ENCODE results near the gene C6orf52. TPM values are rescaled to one million over a fixed set of nuclear protein-coding genes. Genes with fewer than 3 reads are reported as not detected.
A peak's percentile ranks its signal among the peaks of the same experiment; 100 is the strongest.
"Not testable (repeated sequence)": the region's sequence is repeated elsewhere in the genome, so short reads cannot be mapped to it uniquely, and the experiment has no call there.

Gene C6orf52
- total RNA-seq (not detected), polyA plus RNA-seq (1 to 10 TPM in 2 of 4 donors, under 1 TPM in 1, not detected in 1; 0.68 to 2.6 (median 2.3) TPM)

DNA sequence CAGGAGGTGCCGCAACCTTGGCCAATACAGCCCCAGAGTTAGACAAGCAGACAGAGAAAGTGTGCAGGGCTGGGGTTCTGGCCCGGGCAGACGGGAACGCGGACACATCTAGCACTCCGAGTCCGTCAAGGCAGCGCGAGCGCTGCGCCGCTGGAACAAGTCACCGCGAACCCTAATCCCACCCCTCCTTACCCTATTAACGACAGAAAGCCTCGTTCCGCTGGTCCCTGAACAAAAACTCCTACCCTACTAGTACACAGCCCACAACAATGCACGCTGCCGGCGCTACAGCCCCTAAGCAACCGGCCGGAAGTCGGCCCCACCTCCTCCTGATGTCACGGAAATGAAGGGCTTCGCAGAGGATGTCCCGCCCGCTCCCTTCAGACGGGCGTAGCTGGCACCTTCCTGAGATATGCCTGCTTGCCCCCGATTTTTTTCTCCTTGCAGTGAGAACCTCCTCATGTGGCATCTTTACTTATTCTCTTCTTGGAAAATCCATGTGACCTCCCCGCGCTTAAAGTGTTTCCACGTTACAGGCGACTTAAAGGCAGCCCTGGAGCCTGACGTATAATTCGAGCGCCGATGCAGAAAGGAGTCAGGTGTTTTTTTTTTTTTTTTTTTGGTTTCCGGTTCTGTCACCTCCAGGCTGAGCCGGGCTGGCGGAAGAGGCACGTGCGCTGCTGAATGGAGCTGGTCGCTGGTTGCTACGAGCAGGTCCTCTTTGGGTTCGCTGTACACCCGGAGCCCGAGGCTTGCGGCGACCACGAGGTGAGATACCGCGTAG is at the start of gene C6orf52, which contains the start of gene PAK1IP1:
Gene C6orf52 (minus strand): TSS at position 315 of the 784 bp plus-strand sequence. CDS start 7,066 bp downstream, outside the sequence.
Gene PAK1IP1 (plus strand): TSS at position 671 of the 784 bp plus-strand sequence. CDS start 14 bp downstream, at position 685.
- peak within 1 kb of the TSS; percentile 97 for H3K27ac ChIP-seq (ENCODE audit: insufficient read depth, low read length, poor library complexity, severe bottlenecking)
- peak within 1 kb of the TSS; percentile 99 for H3K4me3 ChIP-seq (ENCODE audit: low read depth, low read length)
- peaks cover 17 to 50% (median 34%) of the 10 kb centered on the region in 4 donors for H3K4me1 Mint-ChIP-seq
- H3K9me3 ChIP-seq (ENCODE audit: control insufficient read depth in 2 of 2, low read length in 2 of 2): no peaks in the 10 kb centered on the region
- peaks cover 0 to 5% (median 0%) of the 10 kb centered on the region in 7 donors for H3K9me3 Mint-ChIP-seq
- peaks cover 27% of the 10 kb centered on the region for H3K4me1 ChIP-seq (ENCODE audit: control insufficient read depth, insufficient read depth, low read length, poor library complexity, severe bottlenecking)
- H3K27me3 Mint-ChIP-seq: peaks cover 10% of the 10 kb centered on the region
- no peaks in the 10 kb centered on the region for H3K27me3 ChIP-seq (ENCODE audit: control insufficient read depth, insufficient read depth, low read length)
- H3K27ac Mint-ChIP-seq: peak within 1 kb of the TSS; percentile 100
- ATAC-seq (ENCODE audit: low read depth in 2 of 2): peak; percentile 93 to 94
- H3K36me3 Mint-ChIP-seq: peaks cover 19% of the 10 kb centered on the region
- peaks cover 13% of the 10 kb centered on the region for H3K36me3 ChIP-seq (ENCODE audit: control insufficient read depth, insufficient read depth, low read length)
- peak; percentile 92 to 97 (median 97) for DNase-seq
- H3K4me3 Mint-ChIP-seq: peak within 1 kb of the TSS; percentile 97 to 99 (median 98)

DNA sequence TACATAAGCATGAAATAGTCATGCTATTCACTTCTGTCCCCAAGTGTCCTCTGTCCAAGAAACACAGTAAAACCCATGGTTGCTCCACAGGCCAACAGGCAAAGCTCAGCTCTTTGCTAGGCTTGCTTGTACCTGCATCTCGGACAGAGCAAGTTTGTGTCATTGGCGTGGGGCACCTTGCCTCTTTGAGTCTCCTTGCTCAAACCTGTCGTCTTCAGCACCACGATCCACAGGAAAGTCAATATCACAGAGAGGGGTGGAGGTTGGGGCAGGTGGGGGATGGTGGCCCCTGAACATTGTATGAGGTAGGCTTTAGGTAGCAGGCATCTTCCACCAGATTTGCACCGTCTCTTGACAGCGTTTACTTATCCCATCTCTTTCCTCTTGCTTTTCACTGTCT is 49.1 kb upstream of the C6orf52 start:
- no peaks in the 10 kb centered on the region for H3K36me3 ChIP-seq (ENCODE audit: control insufficient read depth, insufficient read depth, low read length)
- no peak for DNase-seq
- Mint-ChIP-seq H3K4me3 (peak overlapping the region in 1 of 4 donors; percentile 58), H3K27me3 (no peaks in the 10 kb centered on the region), H3K27ac (no peak overlapping the region), H3K4me1 (peaks cover 4 to 35% (median 23%) of the 10 kb centered on the region in 4 donors), H3K36me3 (peaks cover 4% of the 10 kb centered on the region), H3K9me3 (no peaks in the 10 kb centered on the region)
- no peak overlapping the region for H3K27ac ChIP-seq (ENCODE audit: insufficient read depth, low read length, poor library complexity, severe bottlenecking)
- no peaks in the 10 kb centered on the region for H3K9me3 ChIP-seq (ENCODE audit: control insufficient read depth in 2 of 2, low read length in 2 of 2)
- H3K27me3 ChIP-seq (ENCODE audit: control insufficient read depth, insufficient read depth, low read length): no peaks in the 10 kb centered on the region
- peaks cover 18% of the 10 kb centered on the region for H3K4me1 ChIP-seq (ENCODE audit: control insufficient read depth, insufficient read depth, low read length, poor library complexity, severe bottlenecking)
- no peak for ATAC-seq (ENCODE audit: low read depth in 2 of 2)
- no peak overlapping the region for H3K4me3 ChIP-seq (ENCODE audit: low read depth, low read length)

DNA sequence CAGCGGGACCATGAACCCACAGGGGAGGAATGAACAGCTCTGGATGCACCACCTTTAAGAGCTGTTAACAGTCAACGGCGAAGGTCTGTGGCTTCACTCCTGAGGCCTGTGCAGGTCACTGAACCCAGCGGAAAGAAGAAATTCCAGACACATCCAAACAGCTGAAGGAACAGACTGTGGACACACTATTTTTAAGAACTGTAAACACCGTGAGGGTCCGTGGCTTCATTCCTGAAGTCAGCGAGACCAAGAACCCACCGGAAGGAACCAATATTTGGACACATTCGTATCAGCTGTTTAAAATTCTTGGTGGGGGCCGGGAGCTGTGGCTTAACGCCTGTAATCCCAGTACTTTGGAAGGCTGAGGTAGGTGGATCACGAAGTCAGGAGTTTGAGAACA is 47.8 kb upstream of the C6orf52 start:
- ATAC-seq (ENCODE audit: low read depth in 2 of 2) (no peak), DNase-seq (no peak)
- Histone ChIP-seq H3K4me3 (ENCODE audit: low read depth, low read length) (no peak overlapping the region), H3K27ac (ENCODE audit: insufficient read depth, low read length, poor library complexity, severe bottlenecking) (no peak overlapping the region), H3K27me3 (ENCODE audit: control insufficient read depth, insufficient read depth, low read length) (no peaks in the 10 kb centered on the region), H3K36me3 (ENCODE audit: control insufficient read depth, insufficient read depth, low read length) (no peaks in the 10 kb centered on the region), H3K4me1 (ENCODE audit: control insufficient read depth, insufficient read depth, low read length, poor library complexity, severe bottlenecking) (peaks cover 9% of the 10 kb centered on the region), H3K9me3 (ENCODE audit: control insufficient read depth in 2 of 2, low read length in 2 of 2) (no peaks in the 10 kb centered on the region)
- peaks cover 4 to 27% (median 19%) of the 10 kb centered on the region in 4 donors for H3K4me1 Mint-ChIP-seq
- H3K27me3 Mint-ChIP-seq: no peaks in the 10 kb centered on the region
- peaks cover 4% of the 10 kb centered on the region for H3K36me3 Mint-ChIP-seq
- H3K27ac Mint-ChIP-seq: no peak overlapping the region
- H3K9me3 Mint-ChIP-seq: no peaks in the 10 kb centered on the region
- no peak overlapping the region for H3K4me3 Mint-ChIP-seq

DNA sequence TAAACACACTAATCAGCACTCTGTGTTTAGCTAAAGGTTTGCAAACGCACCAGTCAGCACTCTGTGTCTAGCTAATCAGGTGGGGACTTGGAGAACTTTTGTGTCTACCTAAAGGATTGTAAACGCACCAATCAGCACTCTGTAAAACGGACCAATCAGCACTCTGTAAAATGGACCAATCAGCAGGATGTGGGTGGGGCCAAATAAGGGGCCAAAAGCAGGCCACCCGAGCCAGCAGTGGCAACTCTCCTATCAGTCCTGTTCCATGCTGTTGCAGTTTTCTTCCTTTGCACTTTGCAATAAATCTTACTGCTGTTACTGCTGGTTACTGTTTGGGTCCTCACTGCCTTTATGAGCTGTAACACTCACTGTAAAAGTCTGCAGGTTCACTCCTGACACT is 47.2 kb upstream of the C6orf52 start:
- H3K4me3 Mint-ChIP-seq; H3K27ac ChIP-seq (ENCODE audit: insufficient read depth, low read length, poor library complexity, severe bottlenecking); H3K36me3 Mint-ChIP-seq; H3K4me3 ChIP-seq (ENCODE audit: low read depth, low read length); H3K9me3 ChIP-seq (ENCODE audit: control insufficient read depth in 2 of 2, low read length in 2 of 2); ATAC-seq (ENCODE audit: low read depth in 2 of 2); H3K36me3 ChIP-seq (ENCODE audit: control insufficient read depth, insufficient read depth, low read length); H3K4me1 ChIP-seq (ENCODE audit: control insufficient read depth, insufficient read depth, low read length, poor library complexity, severe bottlenecking); DNase-seq; H3K27me3 Mint-ChIP-seq; H3K27me3 ChIP-seq (ENCODE audit: control insufficient read depth, insufficient read depth, low read length); H3K27ac Mint-ChIP-seq; H3K9me3 Mint-ChIP-seq: not testable (repeated sequence)
- peaks cover under 1 to 20% (median 14%) of the 10 kb centered on the region in 4 donors for H3K4me1 Mint-ChIP-seq

DNA sequence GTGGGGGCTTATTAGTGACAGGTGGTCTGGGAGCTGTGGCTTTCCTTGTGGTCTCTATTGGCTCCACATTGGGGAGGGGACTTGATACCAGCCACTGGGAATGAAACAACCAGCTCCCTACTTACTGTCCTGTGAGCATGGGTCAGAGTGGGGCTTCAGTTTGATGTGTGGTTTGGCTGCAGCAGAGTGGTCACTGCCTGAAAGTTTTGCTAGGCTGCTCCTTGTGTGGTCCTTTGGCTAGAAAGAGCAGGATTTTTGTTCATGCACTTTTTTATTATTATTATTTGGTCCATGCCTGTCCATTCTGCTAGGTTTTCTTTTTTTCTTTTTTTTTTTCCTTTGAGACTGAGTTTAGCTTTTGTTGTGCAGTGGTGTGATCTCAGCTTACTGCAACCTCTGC is 45.6 kb upstream of the C6orf52 start:
- no peak overlapping the region for H3K27ac Mint-ChIP-seq
- Histone ChIP-seq H3K9me3 (ENCODE audit: control insufficient read depth in 2 of 2, low read length in 2 of 2) (no peaks in the 10 kb centered on the region), H3K4me3 (ENCODE audit: low read depth, low read length) (no peak overlapping the region), H3K27ac (ENCODE audit: insufficient read depth, low read length, poor library complexity, severe bottlenecking) (no peak overlapping the region), H3K36me3 (ENCODE audit: control insufficient read depth, insufficient read depth, low read length) (no peaks in the 10 kb centered on the region), H3K4me1 (ENCODE audit: control insufficient read depth, insufficient read depth, low read length, poor library complexity, severe bottlenecking) (no peaks in the 10 kb centered on the region), H3K27me3 (ENCODE audit: control insufficient read depth, insufficient read depth, low read length) (no peaks in the 10 kb centered on the region)
- no peaks in the 10 kb centered on the region for H3K27me3 Mint-ChIP-seq
- H3K36me3 Mint-ChIP-seq: peaks cover 4% of the 10 kb centered on the region
- no peaks in the 10 kb centered on the region for H3K9me3 Mint-ChIP-seq
- no peak overlapping the region for H3K4me3 Mint-ChIP-seq
- H3K4me1 Mint-ChIP-seq: peaks cover 0 to 5% (median 3%) of the 10 kb centered on the region in 4 donors
- ATAC-seq (ENCODE audit: low read depth in 2 of 2): no peak
- no peak for DNase-seq

DNA sequence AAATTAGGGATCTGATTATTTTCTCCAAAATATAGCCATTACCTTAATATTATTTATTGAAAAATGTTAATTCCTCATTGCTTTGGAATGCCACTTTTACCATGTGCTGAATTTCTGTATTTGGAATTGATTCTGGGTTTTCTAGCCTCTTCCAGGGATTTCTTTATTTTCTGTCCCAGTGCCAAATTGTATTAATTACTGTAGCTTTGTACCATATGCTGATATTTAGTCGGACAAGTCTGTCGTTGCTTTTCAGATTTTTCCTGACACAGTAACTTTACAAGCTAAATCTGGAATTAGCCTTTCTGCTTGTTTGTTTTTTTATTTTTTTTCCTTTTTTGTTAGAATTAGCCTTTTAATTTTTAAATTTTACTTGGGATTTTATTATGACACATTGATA is 42.3 kb upstream of the C6orf52 start:
- Histone ChIP-seq H3K27ac (ENCODE audit: insufficient read depth, low read length, poor library complexity, severe bottlenecking) (no peak overlapping the region), H3K4me3 (ENCODE audit: low read depth, low read length) (no peak overlapping the region), H3K4me1 (ENCODE audit: control insufficient read depth, insufficient read depth, low read length, poor library complexity, severe bottlenecking) (no peaks in the 10 kb centered on the region), H3K36me3 (ENCODE audit: control insufficient read depth, insufficient read depth, low read length) (no peaks in the 10 kb centered on the region), H3K9me3 (ENCODE audit: control insufficient read depth in 2 of 2, low read length in 2 of 2) (no peaks in the 10 kb centered on the region), H3K27me3 (ENCODE audit: control insufficient read depth, insufficient read depth, low read length) (no peaks in the 10 kb centered on the region)
- H3K4me3 Mint-ChIP-seq: no peak overlapping the region
- H3K9me3 Mint-ChIP-seq: no peaks in the 10 kb centered on the region
- DNase-seq (no peak), ATAC-seq (ENCODE audit: low read depth in 2 of 2) (no peak)
- no peaks in the 10 kb centered on the region for H3K27me3 Mint-ChIP-seq
- H3K36me3 Mint-ChIP-seq: peaks cover 18% of the 10 kb centered on the region
- no peak overlapping the region for H3K27ac Mint-ChIP-seq
- H3K4me1 Mint-ChIP-seq: peaks cover 0 to 3% (median 0%) of the 10 kb centered on the region in 4 donors

DNA sequence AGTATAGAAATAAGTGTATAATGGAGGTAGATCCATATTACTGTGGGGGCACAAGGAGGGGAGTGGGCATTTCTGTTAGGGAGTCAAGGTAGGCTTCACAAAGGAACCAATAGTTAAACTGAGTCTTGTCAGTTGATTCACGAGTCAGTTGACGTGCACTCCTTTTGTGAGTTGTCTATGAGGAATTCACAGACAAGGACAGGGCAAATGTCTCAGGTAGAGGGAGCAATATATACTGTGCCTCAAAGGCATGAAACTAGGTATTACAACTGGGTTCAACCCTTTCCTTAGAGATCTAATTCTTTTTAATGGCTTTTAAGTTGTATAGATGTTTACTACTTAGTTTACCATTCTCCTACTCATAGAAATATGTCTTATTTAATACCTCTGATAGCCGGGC is 39.4 kb upstream of the C6orf52 start:
- no peak for ATAC-seq (ENCODE audit: low read depth in 2 of 2)
- Mint-ChIP-seq H3K27ac (no peak overlapping the region), H3K9me3 (no peaks in the 10 kb centered on the region), H3K4me1 (peaks cover 0 to 7% (median 0%) of the 10 kb centered on the region in 4 donors), H3K27me3 (no peaks in the 10 kb centered on the region), H3K4me3 (no peak overlapping the region), H3K36me3 (peaks cover 21% of the 10 kb centered on the region)
- DNase-seq: no peak
- Histone ChIP-seq H3K27ac (ENCODE audit: insufficient read depth, low read length, poor library complexity, severe bottlenecking) (no peak overlapping the region), H3K9me3 (ENCODE audit: control insufficient read depth in 2 of 2, low read length in 2 of 2) (no peaks in the 10 kb centered on the region), H3K36me3 (ENCODE audit: control insufficient read depth, insufficient read depth, low read length) (peaks cover 6% of the 10 kb centered on the region), H3K4me3 (ENCODE audit: low read depth, low read length) (no peak overlapping the region), H3K27me3 (ENCODE audit: control insufficient read depth, insufficient read depth, low read length) (no peaks in the 10 kb centered on the region), H3K4me1 (ENCODE audit: control insufficient read depth, insufficient read depth, low read length, poor library complexity, severe bottlenecking) (no peaks in the 10 kb centered on the region)

All from CD4-positive, CD25-positive, alpha-beta regulatory T cell (primary cell).